ENCODE results near the gene LRRC49. TPM values are rescaled to one million over a fixed set of nuclear protein-coding genes. Genes with fewer than 3 reads are reported as not detected.
A peak's percentile ranks its signal among the peaks of the same experiment; 100 is the strongest.

LRRC49 gene
- total RNA-seq, 1 experiment from 2014 or later, result 9.2 TPM

DNA sequence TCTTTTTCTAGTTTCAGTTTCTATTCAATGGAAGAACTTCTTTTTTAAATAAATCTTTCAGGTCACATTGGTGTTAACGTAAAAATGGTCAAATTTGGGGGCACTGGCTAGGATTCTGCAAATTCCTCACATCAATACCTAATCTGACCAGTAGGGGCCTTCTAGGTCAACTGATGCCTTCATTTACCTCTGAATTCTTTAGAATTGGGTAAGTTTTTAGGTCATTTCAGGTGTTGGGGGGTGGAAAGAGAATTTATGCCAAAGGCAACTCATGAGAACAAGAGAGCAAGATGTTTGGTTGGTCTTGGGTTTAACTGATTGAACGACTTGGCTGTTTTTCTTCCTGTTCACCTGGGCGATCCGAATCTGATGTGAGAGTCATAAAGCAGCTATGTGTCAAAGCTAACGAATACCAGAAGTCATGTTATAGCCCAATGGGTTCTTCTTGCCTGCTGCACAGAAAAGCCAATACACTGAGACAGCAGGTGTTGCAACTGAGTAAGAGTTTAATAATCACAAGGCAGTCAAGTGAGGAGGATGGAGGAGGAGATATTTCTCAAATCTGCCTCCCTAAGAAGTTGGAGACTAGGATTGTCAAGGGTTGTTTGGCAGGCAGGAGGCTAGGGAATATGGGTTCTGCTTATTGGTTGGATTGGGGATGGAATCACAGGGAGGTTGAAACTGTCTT lies 15.3 kb downstream of the LRRC49 start:
- DNase-seq (ENCODE audit: low spot score), result no peak
- Histone ChIP-seq H3K4me1 (ENCODE audit: insufficient read depth, low read length, poor library complexity, severe bottlenecking) (no peaks in the 10 kb centered on the region), H3K27ac (ENCODE audit: low read depth, low read length, poor library complexity, severe bottlenecking) (no peak overlapping the region), H3K9me3 (ENCODE audit: low read depth, low read length, poor library complexity, severe bottlenecking) (peaks cover 16% of the 10 kb centered on the region), H3K36me3 (ENCODE audit: insufficient read depth, low read length, poor library complexity, severe bottlenecking) (peaks cover 6% of the 10 kb centered on the region), H3K4me3 (ENCODE audit: low read depth, low read length, poor library complexity, severe bottlenecking) (no peak overlapping the region), H3K27me3 (replicated peaks; ENCODE audit: insufficient read depth, low read depth, low read length, poor library complexity) (no peaks in the 10 kb centered on the region)
- TF ChIP-seq, protein P1, sequence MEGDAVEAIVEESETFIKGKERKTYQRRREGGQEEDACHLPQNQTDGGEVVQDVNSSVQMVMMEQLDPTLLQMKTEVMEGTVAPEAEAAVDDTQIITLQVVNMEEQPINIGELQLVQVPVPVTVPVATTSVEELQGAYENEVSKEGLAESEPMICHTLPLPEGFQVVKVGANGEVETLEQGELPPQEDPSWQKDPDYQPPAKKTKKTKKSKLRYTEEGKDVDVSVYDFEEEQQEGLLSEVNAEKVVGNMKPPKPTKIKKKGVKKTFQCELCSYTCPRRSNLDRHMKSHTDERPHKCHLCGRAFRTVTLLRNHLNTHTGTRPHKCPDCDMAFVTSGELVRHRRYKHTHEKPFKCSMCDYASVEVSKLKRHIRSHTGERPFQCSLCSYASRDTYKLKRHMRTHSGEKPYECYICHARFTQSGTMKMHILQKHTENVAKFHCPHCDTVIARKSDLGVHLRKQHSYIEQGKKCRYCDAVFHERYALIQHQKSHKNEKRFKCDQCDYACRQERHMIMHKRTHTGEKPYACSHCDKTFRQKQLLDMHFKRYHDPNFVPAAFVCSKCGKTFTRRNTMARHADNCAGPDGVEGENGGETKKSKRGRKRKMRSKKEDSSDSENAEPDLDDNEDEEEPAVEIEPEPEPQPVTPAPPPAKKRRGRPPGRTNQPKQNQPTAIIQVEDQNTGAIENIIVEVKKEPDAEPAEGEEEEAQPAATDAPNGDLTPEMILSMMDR (conservative IDR thresholded peaks at IDR 0.05; ENCODE audit: low read depth, low read length), result peak; percentile 40; the same call in 1 of the 2 replicates
- no peak for TF ChIP-seq EZH2 (IDR thresholded peaks at IDR 0.05; ENCODE audit: borderline replicate concordance, low read depth, low read length, poor library complexity, severe bottlenecking)
- CTCF ChIA-PET, result no interaction called here
- POLR2A ChIA-PET (ENCODE audit: low non-redundant PET), result no interaction called here
- BruUV-seq (replicated peaks), result no TSS peak
- intact Hi-C loops (cut with micrococcal nuclease; ENCODE audit: unreplicated experiment), result no loop called here

DNA sequence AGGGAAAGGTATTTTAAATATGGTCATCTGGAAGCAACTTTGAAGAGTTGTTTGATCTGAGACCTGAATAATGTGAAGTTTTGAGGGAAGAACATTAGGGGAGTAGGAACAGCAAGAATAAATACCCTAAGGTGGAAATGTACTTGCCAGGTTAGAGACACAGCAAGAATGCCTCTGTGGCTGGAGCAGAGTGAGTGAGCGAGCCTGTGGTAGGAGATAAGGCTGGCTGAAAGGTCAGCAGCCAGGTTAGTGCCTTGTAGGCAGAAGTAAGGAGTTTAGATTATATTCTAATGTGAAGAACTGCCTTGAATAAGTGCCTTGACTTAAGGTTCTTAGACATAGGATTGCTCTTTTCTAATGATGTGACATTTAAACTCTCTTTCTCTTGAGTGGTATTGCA lies 18.3 kb downstream of the LRRC49 start:
- CTCF ChIA-PET, result no interaction called here
- no peak overlapping the region for H3K4me3 ChIP-seq (ENCODE audit: low read depth, low read length, poor library complexity, severe bottlenecking)

DNA sequence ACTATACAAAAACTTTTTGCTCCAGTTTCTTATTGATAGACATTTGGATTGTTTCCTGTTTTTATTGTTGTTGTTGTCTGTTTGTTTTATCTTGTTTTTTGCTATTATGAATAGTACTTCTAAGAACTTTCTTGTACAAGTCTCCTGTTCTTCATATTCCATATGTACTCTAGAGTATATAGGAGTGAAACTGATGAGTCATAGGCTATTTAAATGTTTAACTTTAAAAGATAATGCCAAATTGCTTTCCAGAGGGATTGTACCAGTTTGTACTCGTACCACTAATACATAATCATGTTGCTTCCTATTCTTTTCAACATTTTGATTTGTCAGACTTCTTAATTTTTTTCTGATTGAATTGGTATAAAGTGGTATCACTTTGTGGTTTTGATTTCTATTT lies 19.6 kb downstream of the LRRC49 start:
- DNase-seq (ENCODE audit: low spot score), result no peak
- H3K9me3 ChIP-seq (ENCODE audit: low read depth, low read length, poor library complexity, severe bottlenecking), result peaks cover 12% of the 10 kb centered on the region
- no peak overlapping the region for H3K27ac ChIP-seq (ENCODE audit: low read depth, low read length, poor library complexity, severe bottlenecking)
- ChIA-PET POLR2A (ENCODE audit: low non-redundant PET) (no interaction called here), CTCF (no interaction called here)
- no peaks in the 10 kb centered on the region for H3K27me3 ChIP-seq (replicated peaks; ENCODE audit: insufficient read depth, low read depth, low read length, poor library complexity)
- H3K4me3 ChIP-seq (ENCODE audit: low read depth, low read length, poor library complexity, severe bottlenecking), result no peak overlapping the region
- no TSS peak for BruUV-seq (replicated peaks)
- no peaks in the 10 kb centered on the region for H3K4me1 ChIP-seq (ENCODE audit: insufficient read depth, low read length, poor library complexity, severe bottlenecking)
- H3K36me3 ChIP-seq (ENCODE audit: insufficient read depth, low read length, poor library complexity, severe bottlenecking), result peaks cover 6% of the 10 kb centered on the region
- intact Hi-C loops (cut with micrococcal nuclease; ENCODE audit: unreplicated experiment), result no loop called here
- TF ChIP-seq EZH2 (IDR thresholded peaks at IDR 0.05; ENCODE audit: borderline replicate concordance, low read depth, low read length, poor library complexity, severe bottlenecking), result no peak
- TF ChIP-seq, protein P1 (conservative IDR thresholded peaks at IDR 0.05; ENCODE audit: low read depth, low read length), result no peak

More for the DNA sequence above, 18.3 kb downstream of the LRRC49 start:
- BruUV-seq (replicated peaks), result no TSS peak
- DNase-seq (ENCODE audit: low spot score), result no peak
- Histone ChIP-seq H3K4me1 (ENCODE audit: insufficient read depth, low read length, poor library complexity, severe bottlenecking) (no peaks in the 10 kb centered on the region), H3K27ac (ENCODE audit: low read depth, low read length, poor library complexity, severe bottlenecking) (no peak overlapping the region), H3K9me3 (ENCODE audit: low read depth, low read length, poor library complexity, severe bottlenecking) (peaks cover 16% of the 10 kb centered on the region), H3K27me3 (replicated peaks; ENCODE audit: insufficient read depth, low read depth, low read length, poor library complexity) (no peaks in the 10 kb centered on the region), H3K36me3 (ENCODE audit: insufficient read depth, low read length, poor library complexity, severe bottlenecking) (peaks cover 6% of the 10 kb centered on the region)
- intact Hi-C loops (cut with micrococcal nuclease; ENCODE audit: unreplicated experiment), result no loop called here
- TF ChIP-seq, protein P1 (conservative IDR thresholded peaks at IDR 0.05; ENCODE audit: low read depth, low read length), result no peak
- no peak for TF ChIP-seq EZH2 (IDR thresholded peaks at IDR 0.05; ENCODE audit: borderline replicate concordance, low read depth, low read length, poor library complexity, severe bottlenecking)
- POLR2A ChIA-PET (ENCODE audit: low non-redundant PET), result no interaction called here
